Neutrophil (primary cell): ENCODE results near the gene WDR88.
"Not testable (repeated sequence)": the region's sequence is repeated elsewhere in the genome, so short reads cannot be mapped to it uniquely, and the experiment has no call there.

Source experiments
- H3K27ac ChIP-seq: fragments of 200-600 bp; sonication (generic); 2 replicates; pipeline ENCODE4 v1.5.1; 2016; ENCODE audit warnings: mild to moderate bottlenecking, moderate library complexity
- H3K27me3 ChIP-seq: fragments of 200-600 bp; sonication (generic); 2 replicates; pipeline ENCODE4 v1.6.0; 2016; ENCODE audit warnings: mild to moderate bottlenecking
- H3K36me3 ChIP-seq: fragments of 200-600 bp; sonication (generic); 2 replicates; pipeline ENCODE4 v1.5.1; 2017
- H3K4me1 ChIP-seq, 2 experiments: fragments of 200-600 bp in 1 of 2; sonication (generic) in 1 of 2; 1 replicate in 1 of 2; 2 replicates in 1 of 2; pipeline versions ENCODE4 v1.5.1 to v1.6.1; 2013 to 2016; ENCODE audit warnings: low read depth in 1 of 2, low read length in 1 of 2, mild to moderate bottlenecking in 1 of 2, moderate library complexity in 1 of 2; ENCODE audit not compliant: control insufficient read depth in 1 of 2, insufficient read depth in 1 of 2
- H3K4me3 ChIP-seq, 2 experiments: fragments of 200-600 bp in 1 of 2; sonication (generic) in 1 of 2; 1 replicate in 1 of 2; 2 replicates in 1 of 2; pipeline ENCODE4 v1.5.1; 2013 to 2016; ENCODE audit warnings: low read depth in 1 of 2, low read length in 1 of 2, mild to moderate bottlenecking in 1 of 2, moderate library complexity in 1 of 2
- H3K9me3 ChIP-seq: fragments of 200-600 bp; sonication (generic); 2 replicates; pipeline ENCODE4 v1.5.1; 2016
- CTCF ChIP-seq: fragments of 200-600 bp; sonication (generic); IDR thresholded peaks from 2 replicates; pipeline ENCODE4 v1.5.1; 2016; ENCODE audit warnings: antibody characterized with exemption

The WDR88 gene

GRCh38 chr19:33220115-33220514 lies 88.2 kb downstream of the WDR88 start:
- no peak for TF ChIP-seq CTCF
- H3K27me3 ChIP-seq = peaks cover 26% of the 10 kb centered on the region
- H3K4me3 ChIP-seq = no peak overlapping the region
- H3K27ac ChIP-seq = no peak overlapping the region
- no peaks in the 10 kb centered on the region for H3K9me3 ChIP-seq
- peaks cover 5 to 7% of the 10 kb centered on the region in 2 experiments for H3K4me1 ChIP-seq
- H3K36me3 ChIP-seq = no peaks in the 10 kb centered on the region

GRCh38 chr19:33220735-33221134 lies 88.8 kb downstream of the WDR88 start:
- no peak overlapping the region for H3K27ac ChIP-seq
- H3K4me1 ChIP-seq = peaks cover 3 to 8% of the 10 kb centered on the region in 2 experiments
- peaks cover 32% of the 10 kb centered on the region for H3K27me3 ChIP-seq
- H3K9me3 ChIP-seq = no peaks in the 10 kb centered on the region
- TF ChIP-seq CTCF = no peak
- no peaks in the 10 kb centered on the region for H3K36me3 ChIP-seq
- no peak overlapping the region for H3K4me3 ChIP-seq

GRCh38 chr19:33221638-33222037 lies 89.7 kb downstream of the WDR88 start:
- peaks cover 41% of the 10 kb centered on the region for H3K27me3 ChIP-seq
- TF ChIP-seq CTCF = no peak

GRCh38 chr19:33222255-33222654 lies 90.3 kb downstream of the WDR88 start:
- not testable (repeated sequence) for H3K4me3 ChIP-seq, H3K36me3 ChIP-seq, H3K9me3 ChIP-seq, H3K27ac ChIP-seq
- Histone ChIP-seq H3K27me3 (peaks cover 48% of the 10 kb centered on the region), H3K4me1 (peaks cover 14 to 21% of the 10 kb centered on the region in 2 experiments)

More at GRCh38 chr19:33221638-33222037, 89.7 kb downstream of the WDR88 start:
- Histone ChIP-seq H3K36me3 (no peaks in the 10 kb centered on the region), H3K4me3 (no peak overlapping the region), H3K9me3 (no peaks in the 10 kb centered on the region), H3K27ac (no peak overlapping the region), H3K4me1 (peaks cover 11 to 15% of the 10 kb centered on the region in 2 experiments)

- Histone ChIP-seq H3K9me3 (peaks cover 3% of the 10 kb centered on the region), H3K4me3 (peak overlapping the region; percentile 35 to 79), H3K4me1 (peaks cover 16 to 23% of the 10 kb centered on the region in 2 experiments), H3K27me3 (peaks cover 66% of the 10 kb centered on the region), H3K36me3 (no peaks in the 10 kb centered on the region), H3K27ac (no peak overlapping the region)
- TF ChIP-seq CTCF = no peak
Observed at GRCh38 chr19:33224694-33225457, 93.0 kb downstream of the WDR88 start.
